HG03469 (cell line): ENCODE results near the gene HSD17B12.
A peak's percentile ranks its signal among the peaks of the same experiment; 100 is the strongest.

Experiments
- ATAC-seq: cut with Tn5 transposase; IDR thresholded peaks from one replicate; pipeline ENCODE4 v1.9.1; 2021; ENCODE audit warnings: mild to moderate bottlenecking, moderate library complexity, moderate number of reproducible peaks; ENCODE audit not compliant: unreplicated experiment

Gene HSD17B12

GRCh38 chr11:43687120-43687791 is 6.7 kb downstream of the HSD17B12 start:
- ATAC-seq = no peak

DNA sequence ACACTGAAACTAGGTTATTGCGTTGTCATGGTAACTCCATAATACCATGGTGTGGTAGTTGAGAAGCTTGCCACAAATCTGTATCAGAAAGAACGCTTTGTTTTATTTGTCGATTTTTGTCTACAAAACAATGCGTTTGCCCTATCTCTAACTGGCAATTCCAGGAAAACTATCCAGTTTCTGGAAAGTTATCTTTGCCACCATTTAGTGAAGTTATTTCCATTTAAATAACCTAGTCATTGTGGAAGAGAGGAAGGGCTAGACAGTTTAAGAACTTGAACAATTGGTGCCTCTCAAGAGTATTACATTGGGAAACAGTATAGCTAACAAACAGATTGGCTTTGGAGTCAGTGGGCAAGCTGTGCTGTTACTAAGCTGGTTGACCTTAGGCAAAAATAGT is 7.9 kb downstream of the HSD17B12 start:
- no peak for ATAC-seq

GRCh38 chr11:43689167-43689566 is 8.6 kb downstream of the HSD17B12 start:
- ATAC-seq = no peak

DNA sequence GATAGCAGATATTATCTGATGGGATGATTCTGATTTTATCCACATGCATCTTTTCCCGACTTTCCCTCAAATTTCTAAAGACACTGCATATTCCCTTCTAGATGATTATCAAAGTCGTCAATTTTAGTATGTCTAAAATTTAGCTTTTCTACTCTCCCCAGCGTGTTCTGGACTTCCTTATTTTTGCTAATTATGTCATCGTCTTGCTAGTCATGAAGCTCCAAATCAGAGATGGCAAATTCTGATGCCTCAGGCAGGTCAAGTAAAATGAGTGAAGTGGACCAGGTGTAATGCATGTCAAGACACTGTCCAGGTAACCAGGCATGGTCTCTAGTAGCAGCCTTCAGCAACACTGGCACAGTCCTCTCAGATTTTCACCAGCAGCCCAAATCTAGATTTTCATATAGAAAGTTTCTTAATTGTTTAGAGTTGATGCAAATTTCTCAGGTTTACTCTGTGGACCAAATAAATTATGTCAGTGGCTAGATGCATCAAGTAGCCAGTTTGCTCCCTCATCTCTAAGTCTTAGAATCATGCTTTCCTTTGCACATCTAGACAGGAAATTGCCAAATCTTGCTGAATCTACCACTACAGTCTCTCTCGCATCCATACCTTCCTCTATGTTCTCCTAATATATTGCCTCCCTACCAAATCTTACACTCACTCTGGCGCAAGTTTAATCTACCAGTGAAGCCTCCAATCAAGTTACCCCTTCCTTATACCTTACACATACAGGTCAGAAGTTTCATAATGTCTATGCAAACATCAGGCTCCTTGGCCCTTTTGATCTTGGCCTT is 10.6 kb downstream of the HSD17B12 start:
- no peak for ATAC-seq

DNA sequence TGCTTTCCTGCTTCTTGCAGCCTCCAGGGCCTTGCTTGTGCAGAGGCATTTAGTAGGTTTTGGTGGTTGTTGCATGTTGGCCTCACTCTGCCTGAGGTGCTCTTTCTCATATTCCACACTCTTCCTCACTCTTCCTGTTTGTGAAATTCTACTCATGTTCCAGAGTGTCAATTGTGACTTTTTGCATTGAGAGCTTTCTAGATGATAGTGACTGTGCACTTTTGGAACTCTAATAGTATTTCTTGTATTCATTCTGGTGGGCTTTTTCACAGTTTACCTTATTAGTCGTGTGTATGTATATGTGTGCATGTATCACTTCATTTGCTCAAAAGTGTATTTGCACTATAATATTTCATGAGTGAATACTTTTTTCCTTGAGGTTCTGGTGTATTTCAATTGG is 11.3 kb downstream of the HSD17B12 start:
- ATAC-seq = no peak

- ATAC-seq = no peak
These were observed 12.5 kb downstream of the HSD17B12 start for GRCh38 chr11:43693069-43693468.

- no peak for ATAC-seq
These were observed 13.2 kb downstream of the HSD17B12 start for GRCh38 chr11:43693731-43694130.

- ATAC-seq = peak; percentile 66
These were observed 13.9 kb downstream of the HSD17B12 start for GRCh38 chr11:43694477-43694876.

DNA sequence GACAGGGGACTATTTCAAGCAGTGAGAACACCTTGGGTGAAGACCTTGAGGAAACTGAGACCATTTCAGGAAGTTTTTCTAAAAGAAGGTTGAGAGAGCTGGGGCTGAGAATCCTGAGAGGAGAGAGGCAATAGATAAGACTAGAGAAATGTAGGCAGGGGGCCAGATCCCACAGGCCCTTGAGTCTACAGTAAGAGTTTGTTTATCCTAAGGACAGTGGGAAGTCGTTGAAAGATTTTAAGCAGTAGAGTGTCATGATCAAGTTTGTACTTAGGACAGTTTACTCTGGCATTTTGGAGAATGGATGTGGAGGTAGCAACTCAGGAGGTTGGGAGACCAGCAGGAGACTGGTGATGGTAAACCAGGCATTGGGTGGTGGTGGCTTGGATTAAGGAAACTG is 17.1 kb downstream of the HSD17B12 start:
- ATAC-seq = no peak

GRCh38 chr11:43699870-43700269 is 19.3 kb downstream of the HSD17B12 start:
- no peak for ATAC-seq

DNA sequence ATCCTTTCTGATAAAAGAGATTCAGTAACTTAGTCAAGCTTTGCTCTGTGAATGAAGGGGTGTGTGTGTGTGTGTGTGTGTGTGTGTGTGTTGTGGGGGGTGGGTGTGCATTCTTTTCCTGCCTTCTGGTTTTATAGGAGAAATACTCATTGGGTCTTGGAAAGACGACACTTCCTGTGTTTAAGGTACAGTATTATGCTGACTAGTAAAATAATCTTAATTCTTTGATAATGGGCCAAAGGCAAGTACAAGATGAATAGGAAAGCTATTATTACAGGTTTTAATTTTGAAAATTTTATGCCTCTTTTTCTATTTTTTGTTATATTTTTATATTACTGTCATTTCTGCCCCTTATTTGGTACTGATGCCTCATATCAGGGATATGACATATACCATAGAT is 26.1 kb downstream of the HSD17B12 start:
- no peak for ATAC-seq

DNA sequence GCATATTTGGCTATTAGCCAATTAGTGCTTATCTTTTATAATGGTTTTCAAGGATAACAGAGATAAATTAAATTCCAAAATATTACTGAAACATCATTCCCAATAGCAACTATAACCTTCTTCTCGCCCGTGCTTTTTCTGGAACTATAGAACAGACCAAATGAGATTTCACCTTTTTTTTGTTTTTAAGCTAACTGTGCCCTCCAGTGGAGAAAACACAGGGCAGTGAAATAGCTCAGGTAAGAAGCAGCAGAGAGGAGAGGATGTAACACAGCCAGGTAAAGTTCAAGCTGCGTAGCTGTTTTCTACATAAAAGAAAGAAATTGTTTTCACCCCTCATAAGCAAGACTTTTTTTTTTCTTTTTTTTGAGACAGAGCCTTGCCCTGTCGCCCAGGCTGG is 28.2 kb downstream of the HSD17B12 start:
- no peak for ATAC-seq

DNA sequence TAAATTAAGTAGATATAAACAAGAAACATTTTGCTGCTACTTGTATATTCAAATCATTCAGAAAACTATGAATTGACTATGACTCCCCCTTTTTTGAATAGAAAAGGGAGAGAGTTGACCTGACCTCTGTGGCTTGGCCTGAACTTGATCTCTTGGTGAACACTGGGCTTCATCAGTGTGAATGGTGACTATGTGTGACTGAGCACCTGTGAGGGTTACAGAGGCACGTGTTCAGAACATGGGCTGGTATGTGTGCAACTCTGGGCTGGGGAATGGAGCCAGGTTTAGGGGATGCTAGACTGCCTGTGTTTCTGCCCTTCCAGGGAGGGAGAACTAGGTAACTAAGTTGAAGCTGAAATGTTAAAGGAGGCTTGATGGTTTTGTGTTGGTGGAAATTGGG is 29.2 kb downstream of the HSD17B12 start:
- ATAC-seq = no peak

GRCh38 chr11:43712676-43713075 is 32.1 kb downstream of the HSD17B12 start:
- ATAC-seq = no peak

DNA sequence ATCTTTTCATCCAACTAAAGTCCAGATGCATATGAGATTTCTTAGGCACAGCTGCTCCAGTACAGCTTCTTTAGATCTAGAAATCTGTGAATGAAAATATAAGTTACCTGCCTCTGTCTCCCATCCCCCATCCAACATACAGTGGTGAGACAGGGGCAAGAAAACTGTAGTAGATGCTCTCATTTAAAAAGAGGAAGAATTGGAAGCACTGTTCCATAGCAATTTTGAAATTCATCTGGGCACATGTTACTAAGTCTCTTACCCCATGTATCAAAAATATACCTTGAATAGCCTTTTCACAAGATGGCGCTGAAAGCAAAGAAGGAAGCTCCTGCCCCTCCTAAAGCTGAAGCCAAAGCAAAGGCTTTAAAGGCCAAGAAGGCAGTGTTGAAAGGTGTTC is 37.8 kb downstream of the HSD17B12 start:
- no peak for ATAC-seq

- ATAC-seq = no peak
These were observed 43.1 kb downstream of the HSD17B12 start for GRCh38 chr11:43723617-43724016.

- no peak for ATAC-seq
These were observed 51.7 kb downstream of the HSD17B12 start for GRCh38 chr11:43732225-43732624.

DNA sequence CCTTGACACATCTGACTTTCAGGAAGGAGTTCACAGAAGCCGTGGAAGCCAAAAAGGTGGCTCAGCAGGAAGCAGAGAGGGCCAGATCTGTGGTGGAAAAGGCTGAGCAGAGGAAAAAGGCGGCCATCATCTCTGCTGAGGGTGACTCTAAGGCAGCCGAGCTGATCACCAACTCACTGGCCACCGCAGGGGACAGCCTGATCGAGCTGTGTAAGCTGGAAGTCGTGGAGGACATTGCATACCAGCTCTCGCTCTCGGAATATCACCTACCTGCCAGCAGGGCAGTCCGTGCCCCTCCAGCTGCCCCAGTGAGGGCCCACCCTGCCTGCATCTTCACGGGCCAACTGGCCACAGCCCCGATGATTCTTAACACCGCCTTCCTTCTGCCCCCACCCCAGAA is 53.7 kb downstream of the HSD17B12 start:
- ATAC-seq = no peak

- ATAC-seq = no peak
These were observed 54.6 kb downstream of the HSD17B12 start for GRCh38 chr11:43735115-43735514.

DNA sequence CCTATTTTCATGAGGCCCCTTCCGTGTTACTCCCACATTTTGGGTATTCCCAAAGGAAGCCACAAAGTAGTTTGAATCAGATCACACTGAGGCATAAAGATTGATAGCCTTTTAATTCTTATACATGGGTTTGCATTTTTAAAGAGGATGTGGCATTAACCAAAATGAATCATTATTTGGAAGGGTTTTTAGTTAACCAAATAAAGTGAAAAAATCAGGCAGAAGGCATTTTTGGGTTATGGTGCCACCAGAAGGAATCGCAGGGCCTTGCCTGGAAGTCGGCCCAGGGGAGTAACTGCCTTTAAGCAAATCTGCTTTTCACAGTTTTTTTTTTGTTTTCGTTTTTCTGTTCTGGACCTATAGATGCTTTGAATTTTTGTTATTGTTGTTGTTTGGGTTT is 55.4 kb downstream of the HSD17B12 start:
- ATAC-seq = no peak

- ATAC-seq = no peak
These were observed 56.1 kb downstream of the HSD17B12 start for GRCh38 chr11:43736502-43737200.

DNA sequence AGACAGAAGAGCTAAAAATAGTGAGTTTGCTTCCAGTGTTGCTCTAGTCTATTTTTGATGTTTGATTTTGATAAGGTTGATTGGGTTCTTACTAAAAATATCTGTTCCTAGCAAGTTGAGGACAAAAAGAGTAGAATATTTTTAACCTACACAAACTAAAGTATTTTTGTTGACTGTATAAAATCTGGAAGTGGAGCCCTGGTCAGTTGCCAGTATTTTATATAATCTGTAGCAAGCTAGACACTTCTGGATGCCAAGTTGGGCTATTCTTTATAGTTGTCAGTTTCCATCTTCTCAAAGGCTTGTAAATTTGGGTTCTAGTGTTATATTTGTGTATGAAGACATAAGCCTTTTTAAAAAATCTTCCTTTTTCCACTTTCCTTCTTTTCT is 56.7 kb downstream of the HSD17B12 start:
- ATAC-seq = no peak
